Measurements from ENCODE around the gene CTNNBL1.

CTNNBL1 gene

GRCh38 chr20:37856932-37857660, 163.3 kb downstream of the CTNNBL1 start:
- no peak for DNase-seq

- DNase-seq = no peak
These were observed 165.8 kb downstream of the CTNNBL1 start for GRCh38 chr20:37859406-37860171.

GRCh38 chr20:37863289-37863688, 169.5 kb downstream of the CTNNBL1 start:
- DNase-seq = no peak

GRCh38 chr20:37864298-37864697, 170.5 kb downstream of the CTNNBL1 start:
- DNase-seq = no peak

- DNase-seq = no peak
These were observed 172.2 kb downstream of the CTNNBL1 start for GRCh38 chr20:37866051-37866450.

GRCh38 chr20:37867289-37868195, 173.7 kb downstream of the CTNNBL1 start:
- no peak for DNase-seq

- DNase-seq = no peak
These were observed 175.1 kb downstream of the CTNNBL1 start for GRCh38 chr20:37868851-37869333.

- DNase-seq = no peak
These were observed 175.6 kb downstream of the CTNNBL1 start for GRCh38 chr20:37869334-37869861.

GRCh38 chr20:37870294-37870693, 176.5 kb downstream of the CTNNBL1 start:
- no peak for DNase-seq

- DNase-seq = no peak
These were observed 177.9 kb downstream of the CTNNBL1 start for GRCh38 chr20:37871751-37872150.

GRCh38 chr20:37872161-37872560, 178.3 kb downstream of the CTNNBL1 start:
- no peak for DNase-seq

- DNase-seq = no peak
These were observed 180.1 kb downstream of the CTNNBL1 start for GRCh38 chr20:37873884-37874283.

- no peak for DNase-seq
These were observed 181.8 kb downstream of the CTNNBL1 start for GRCh38 chr20:37875460-37876175.

GRCh38 chr20:37876863-37877262, 183.0 kb downstream of the CTNNBL1 start:
- DNase-seq = no peak

GRCh38 chr20:37877832-37878772, 184.3 kb downstream of the CTNNBL1 start:
- DNase-seq = no peak

- no peak for DNase-seq
These were observed 185.2 kb downstream of the CTNNBL1 start for GRCh38 chr20:37878835-37879599.

GRCh38 chr20:37879843-37880242, 186.0 kb downstream of the CTNNBL1 start:
- DNase-seq = no peak

GRCh38 chr20:37880726-37881591, 187.1 kb downstream of the CTNNBL1 start:
- DNase-seq = peak; percentile 32

Measured in DMS79 (cell line).